ENCODE results near the gene ARL11. TPM values are rescaled to one million over a fixed set of nuclear protein-coding genes. Genes with fewer than 3 reads are reported as not detected.

The ARL11 gene
- total RNA-seq, 1 experiment from 2014 or later = not detected

DNA sequence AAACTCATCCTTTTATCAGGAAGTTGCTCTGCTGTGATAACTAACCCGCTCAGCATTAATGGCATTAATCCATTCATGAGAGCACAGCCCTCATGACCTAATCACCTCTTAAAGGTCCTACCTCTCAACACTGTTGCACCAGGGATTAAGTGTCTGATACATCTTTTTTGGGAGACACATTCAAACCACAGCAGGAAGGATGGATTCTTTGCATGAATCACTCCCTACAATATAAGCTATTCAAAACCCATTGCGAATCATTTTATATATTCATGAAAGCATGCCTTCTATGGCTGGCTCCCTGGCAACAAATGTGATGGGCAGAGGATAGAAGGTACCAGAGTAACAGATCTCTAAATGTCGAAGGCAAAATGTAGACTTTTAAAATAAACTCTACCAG lies 27.6 kb downstream of the ARL11 start:
- Histone ChIP-seq H3K27me3 (no peaks in the 10 kb centered on the region), H3K4me3 (no peak overlapping the region), H3K9me3 (no peaks in the 10 kb centered on the region), H3K36me3 (peaks cover 9% of the 10 kb centered on the region)
- DNase-seq = peak; percentile 30

DNA sequence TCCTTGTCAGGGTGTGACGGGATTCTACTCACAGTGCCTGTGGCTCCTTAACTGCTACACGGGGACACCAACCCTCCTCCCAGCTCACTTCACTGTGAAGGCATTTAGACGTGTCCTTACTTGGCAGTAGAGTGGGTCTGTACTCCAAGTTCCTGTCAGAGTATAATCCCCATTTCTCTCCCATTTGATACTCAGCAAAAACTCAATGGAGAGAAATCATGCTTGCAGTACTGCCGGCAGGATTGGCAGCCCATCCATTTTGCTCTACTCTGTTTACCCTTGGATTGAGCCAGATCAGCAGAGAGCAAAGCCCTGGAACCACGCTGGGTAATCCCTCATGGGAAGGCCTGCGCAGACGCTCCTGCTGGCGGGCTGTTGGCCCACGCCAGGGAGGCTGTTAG lies 28.9 kb downstream of the ARL11 start:
- no peaks in the 10 kb centered on the region for H3K27me3 ChIP-seq
- no peaks in the 10 kb centered on the region for H3K9me3 ChIP-seq
- no peak overlapping the region for H3K4me3 ChIP-seq
- no peak for DNase-seq
- peaks cover 12% of the 10 kb centered on the region for H3K36me3 ChIP-seq

DNA sequence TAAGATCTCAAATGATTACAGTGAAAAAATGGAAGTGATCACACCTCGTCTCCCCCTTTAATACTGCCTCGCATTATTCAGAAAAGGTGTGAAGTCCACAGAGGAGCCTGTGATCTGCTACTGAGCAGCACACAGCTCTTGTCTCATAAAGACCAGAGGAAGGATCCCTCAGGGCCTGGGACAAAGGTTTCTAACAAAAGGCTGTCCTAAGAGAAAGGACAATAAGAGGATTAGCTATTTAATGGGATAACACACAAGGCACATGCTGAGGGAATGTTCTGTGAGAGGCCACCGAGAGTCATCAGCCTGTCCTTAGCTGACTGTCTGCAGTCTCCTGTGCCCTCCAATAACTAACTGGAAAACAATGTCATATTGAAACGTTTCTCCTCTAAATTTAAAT lies 36.3 kb downstream of the ARL11 start:
- no peak for DNase-seq
- Histone ChIP-seq H3K36me3 (peaks cover 43% of the 10 kb centered on the region), H3K27me3 (no peaks in the 10 kb centered on the region)

DNA sequence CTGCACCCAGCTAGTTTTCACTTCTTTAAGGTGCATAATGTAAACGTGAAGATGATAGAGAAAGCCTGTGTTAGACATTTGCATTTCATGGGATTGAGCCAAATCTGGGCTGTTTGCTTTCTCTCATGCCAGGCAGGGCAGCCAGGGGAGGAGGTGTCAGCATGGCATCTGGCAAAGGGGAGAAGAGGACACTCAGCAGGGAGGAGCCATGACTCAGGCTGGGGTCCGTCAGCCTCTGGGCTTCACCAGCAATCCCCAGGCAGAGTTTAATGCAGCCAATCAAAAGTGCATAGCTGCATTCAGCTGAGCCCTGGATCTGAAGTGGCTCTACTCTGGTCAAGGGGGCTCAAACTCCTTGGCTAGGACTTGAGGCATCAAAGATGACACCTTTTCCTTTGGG lies 39.5 kb downstream of the ARL11 start:
- Histone ChIP-seq H3K9me3 (no peaks in the 10 kb centered on the region), H3K27me3 (no peaks in the 10 kb centered on the region), H3K36me3 (peaks cover 36% of the 10 kb centered on the region), H3K4me3 (no peak overlapping the region)
- DNase-seq = peak; percentile 91

More for the DNA sequence above, 36.3 kb downstream of the ARL11 start:
- Histone ChIP-seq H3K4me3 (no peak overlapping the region), H3K9me3 (no peaks in the 10 kb centered on the region)

DNA sequence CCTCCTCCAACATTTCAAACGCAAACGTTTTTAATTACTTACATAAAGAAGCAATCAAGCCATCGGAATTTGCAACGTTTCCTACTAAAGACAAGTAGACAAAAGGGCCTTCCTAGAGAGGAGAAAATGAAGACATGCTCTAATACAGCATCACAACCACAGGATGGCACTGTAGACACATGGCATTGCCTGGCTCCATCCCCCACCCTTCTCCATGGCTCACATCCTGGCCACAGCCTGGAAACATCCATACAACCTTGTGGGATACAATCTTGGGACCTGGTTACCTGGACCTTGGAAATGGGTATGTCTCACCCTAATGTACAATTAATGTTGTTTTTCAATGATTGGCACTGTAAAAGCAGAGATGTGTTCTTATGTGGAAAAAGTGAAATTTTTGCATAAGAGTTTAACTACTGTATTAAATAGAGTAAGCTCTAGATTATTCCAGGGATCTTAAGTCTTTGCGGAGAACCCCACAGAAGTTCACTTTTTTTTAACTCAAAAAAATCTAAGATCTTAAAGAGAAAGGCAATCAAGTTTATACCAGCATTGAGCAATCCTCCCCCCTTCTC lies 41.5 kb downstream of the ARL11 start:
- peak; percentile 61 for DNase-seq
- H3K9me3 ChIP-seq = no peaks in the 10 kb centered on the region; the same call in 1 of the 2 replicates
- no peaks in the 10 kb centered on the region for H3K27me3 ChIP-seq
- H3K36me3 ChIP-seq = peaks cover 37% of the 10 kb centered on the region
- H3K4me3 ChIP-seq = no peak overlapping the region

DNA sequence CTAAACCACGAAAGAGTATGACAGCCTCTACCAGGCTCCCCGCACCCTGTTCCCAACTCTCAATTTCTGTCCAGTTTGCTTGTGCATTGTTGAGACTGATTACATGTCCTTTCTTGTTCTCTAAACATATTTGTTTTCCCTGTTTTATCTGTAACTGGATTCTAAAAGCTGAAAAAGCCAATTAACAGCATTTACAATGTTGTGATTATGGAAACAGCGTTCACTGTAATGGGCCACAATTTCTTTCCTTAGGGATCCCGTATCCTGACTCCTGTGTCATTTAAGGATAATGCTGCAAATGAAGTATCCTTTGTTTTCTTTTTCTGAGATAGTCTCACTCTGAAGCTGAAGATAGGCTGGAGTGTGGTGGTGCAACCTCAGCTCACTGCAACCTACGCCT lies 42.5 kb downstream of the ARL11 start:
- peaks cover 37% of the 10 kb centered on the region for H3K36me3 ChIP-seq
- no peaks in the 10 kb centered on the region for H3K27me3 ChIP-seq
- H3K9me3 ChIP-seq = no peaks in the 10 kb centered on the region; the same call in 1 of the 2 replicates
- no peak for DNase-seq
- H3K4me3 ChIP-seq = no peak overlapping the region

DNA sequence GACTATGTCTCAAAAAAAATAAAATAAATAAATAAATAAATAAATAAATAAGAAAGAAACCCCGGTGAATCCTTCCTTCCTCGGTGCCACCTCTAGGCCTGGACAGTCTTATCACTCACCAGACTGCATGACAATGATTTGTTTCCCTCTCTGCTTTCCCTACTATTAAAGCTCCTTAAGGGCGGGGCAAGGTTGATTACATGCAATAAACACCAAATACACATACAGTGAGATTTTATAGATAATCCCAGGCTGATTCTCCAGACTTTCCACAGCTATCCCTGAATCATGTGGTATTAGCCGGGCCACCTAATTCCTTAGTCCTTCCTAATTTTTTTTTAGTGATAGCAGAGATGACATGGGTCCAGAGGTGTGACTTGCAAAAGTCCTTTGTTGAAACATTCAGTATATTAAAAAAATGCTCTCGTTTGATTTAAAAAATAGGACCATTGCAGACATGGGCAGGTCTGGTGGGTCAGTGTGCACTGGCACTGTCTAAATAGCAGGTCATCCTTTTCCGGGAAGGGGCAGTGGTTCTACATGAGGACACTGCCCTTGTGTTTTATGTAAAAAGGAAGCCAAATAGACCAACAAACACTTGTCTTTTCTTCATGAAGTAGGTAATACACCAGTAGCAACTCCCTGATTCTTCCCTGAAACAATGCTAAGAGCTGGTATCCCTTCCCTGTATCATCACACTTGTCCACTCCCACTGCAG lies 48.4 kb downstream of the ARL11 start:
- peaks cover 44% of the 10 kb centered on the region for H3K36me3 ChIP-seq
- H3K9me3 ChIP-seq = no peaks in the 10 kb centered on the region; the same call in 1 of the 2 replicates
- DNase-seq = no peak
- H3K4me3 ChIP-seq = no peak overlapping the region
- H3K27me3 ChIP-seq = no peaks in the 10 kb centered on the region

DNA sequence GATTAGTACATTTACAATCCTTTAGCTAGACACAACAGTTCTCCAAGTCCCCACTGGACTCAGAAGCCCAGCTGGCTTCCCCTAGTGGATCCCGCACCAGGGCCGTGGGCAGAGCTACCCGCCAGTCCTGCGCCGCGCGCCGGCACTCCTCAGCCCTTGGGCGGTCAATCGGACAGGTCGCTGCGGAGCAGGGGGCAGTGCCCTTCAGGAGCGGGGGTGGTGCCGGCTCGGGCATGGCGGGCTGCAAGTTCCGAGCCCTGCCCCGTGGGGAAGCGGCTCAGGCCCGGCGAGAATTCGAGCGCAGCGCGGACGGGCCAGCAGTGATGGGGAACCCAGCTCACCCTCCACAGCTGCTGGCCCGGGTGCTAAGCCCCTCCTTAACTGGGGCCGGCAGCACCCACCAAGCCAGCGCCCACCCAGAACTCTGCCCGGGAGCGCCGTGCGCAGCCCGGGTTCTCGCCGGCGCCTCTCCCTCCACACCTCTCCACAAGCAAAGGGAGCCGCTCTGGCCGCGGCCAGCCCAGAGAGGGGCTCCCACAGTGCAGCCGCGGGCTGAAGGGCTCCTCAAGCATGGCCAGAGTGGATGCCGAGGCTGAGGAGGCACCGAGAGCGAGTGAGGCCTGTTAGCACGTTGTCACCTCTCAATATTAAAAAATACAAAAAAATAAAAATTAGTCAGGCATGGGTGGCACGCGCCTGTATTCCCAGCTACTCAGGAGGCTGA lies 50.0 kb downstream of the ARL11 start:
- Histone ChIP-seq H3K27me3 (no peaks in the 10 kb centered on the region), H3K36me3 (peaks cover 48% of the 10 kb centered on the region), H3K4me3 (no peak overlapping the region), H3K9me3 (no peaks in the 10 kb centered on the region)
- DNase-seq = no peak

DNA sequence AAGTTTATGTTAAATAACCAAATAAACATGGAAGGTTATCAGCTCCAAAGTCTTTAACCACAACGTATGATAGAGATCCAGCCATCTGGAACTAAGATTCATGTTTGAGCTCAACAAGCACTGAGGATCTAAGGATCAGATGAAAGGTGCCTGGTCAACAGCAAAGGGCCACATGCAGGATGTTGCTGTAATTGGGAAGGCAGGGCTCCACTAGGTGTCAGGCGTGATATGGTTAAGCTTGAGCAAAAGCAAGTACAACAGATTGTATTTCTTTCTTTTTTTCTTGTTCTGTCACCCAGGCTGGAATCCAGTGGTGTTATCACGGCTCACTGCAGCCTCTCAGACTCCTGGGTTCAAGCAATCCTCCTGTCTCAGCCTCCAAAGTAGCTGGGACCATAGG lies 50.9 kb downstream of the ARL11 start:
- Histone ChIP-seq H3K36me3 (peaks cover 45% of the 10 kb centered on the region), H3K27me3 (no peaks in the 10 kb centered on the region), H3K9me3 (no peaks in the 10 kb centered on the region), H3K4me3 (no peak overlapping the region)
- no peak for DNase-seq

DNA sequence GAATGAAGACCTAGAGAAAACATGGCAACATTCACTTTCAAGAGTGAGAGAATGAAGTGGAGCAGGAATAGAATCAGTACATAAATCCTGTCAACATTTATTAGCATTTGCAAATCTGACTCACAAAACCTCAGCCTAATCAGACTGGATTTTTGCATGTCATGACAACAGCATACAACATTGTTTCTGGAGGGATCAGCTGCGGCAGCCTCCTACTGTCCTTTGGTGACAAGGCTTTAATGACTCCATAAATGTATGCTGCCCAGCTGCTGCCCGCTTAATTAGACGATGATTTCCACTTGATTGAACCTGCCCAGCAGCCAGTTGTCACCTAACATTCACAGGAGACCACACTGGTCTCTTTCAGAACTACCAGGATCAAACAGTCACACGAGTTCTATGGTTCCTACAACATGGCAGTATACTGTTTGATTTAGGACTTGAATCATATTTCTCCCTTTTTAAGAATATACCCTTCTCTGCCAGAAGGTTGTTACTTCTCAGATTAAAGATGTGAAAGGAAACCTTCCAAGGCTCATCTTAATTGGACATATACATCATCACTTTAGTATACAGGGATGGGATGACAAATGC lies 53.6 kb downstream of the ARL11 start:
- H3K27me3 ChIP-seq = no peaks in the 10 kb centered on the region
- no peak for DNase-seq
- no peak overlapping the region for H3K4me3 ChIP-seq
- H3K9me3 ChIP-seq = no peaks in the 10 kb centered on the region
- H3K36me3 ChIP-seq = peaks cover 41% of the 10 kb centered on the region

Other genes starting within 250 kb of the ARL11 start
- gene CAB39L, start 184.4 kb upstream of the ARL11 start, total RNA-seq (2014; rRNA removed; shearing (Covaris generic); ENCODE audit: low replicate concordance) = 5.4 and 11.6 TPM in 2 replicates
- 1.6 and 4.9 TPM in 2 replicates for gene SETDB2, start 184.2 kb upstream of the ARL11 start, total RNA-seq (2014; rRNA removed; shearing (Covaris generic); ENCODE audit: low replicate concordance)
- gene PHF11, start 132.6 kb upstream of the ARL11 start, total RNA-seq (2014; rRNA removed; shearing (Covaris generic); ENCODE audit: low replicate concordance) = 14.6 and 21.5 TPM in 2 replicates
- 3.6 and 4.3 TPM in 2 replicates for gene RCBTB1, start 42.9 kb upstream of the ARL11 start, total RNA-seq (2014; rRNA removed; shearing (Covaris generic); ENCODE audit: low replicate concordance)
- 231 and 270 TPM in 2 replicates for gene EBPL, start 63.0 kb downstream of the ARL11 start, total RNA-seq (2014; rRNA removed; shearing (Covaris generic); ENCODE audit: low replicate concordance)
- 34.7 and 46.6 TPM in 2 replicates for gene KPNA3, start 164.2 kb downstream of the ARL11 start, total RNA-seq (2014; rRNA removed; shearing (Covaris generic); ENCODE audit: low replicate concordance)

Data from MG63 (cell line).